Ectodermal cell (in vitro differentiated cells): ENCODE measurements around the gene ENPP3.

ENCODE experiments used
- H3K27ac ChIP-seq: 2 replicates; pipeline ENCODE4 v1.7.0; 2013; ENCODE audit warnings: mild to moderate bottlenecking, low read depth, low read length; ENCODE audit not compliant: insufficient read depth, poor library complexity, severe bottlenecking
- H3K27me3 ChIP-seq: 2 replicates; pipeline ENCODE4 v1.7.0; 2013; ENCODE audit warnings: mild to moderate bottlenecking, low read length; ENCODE audit not compliant: insufficient read depth, control insufficient read depth, poor library complexity, severe bottlenecking
- H3K36me3 ChIP-seq: one replicate; pipeline ENCODE4 v1.7.0; 2013; ENCODE audit warnings: low read length; ENCODE audit not compliant: control insufficient read depth, insufficient read depth
- H3K4me1 ChIP-seq: one replicate; pipeline ENCODE4 v1.7.0; 2013; ENCODE audit warnings: low read length; ENCODE audit not compliant: control insufficient read depth, insufficient read depth
- H3K4me3 ChIP-seq: 2 replicates; pipeline ENCODE4 v1.7.0; 2013; ENCODE audit warnings: low read depth, low read length, control low read depth; ENCODE audit not compliant: insufficient read depth
- H3K9me3 ChIP-seq: 2 replicates; pipeline ENCODE4 v1.7.0; 2013; ENCODE audit warnings: mild to moderate bottlenecking, low read length, moderate library complexity; ENCODE audit not compliant: control insufficient read depth
- WGBS, 2 experiments: methylation state at CpG; one replicate each; pipeline ENCODE4 v1.1.7; 2013; ENCODE audit warnings: missing lambda C conversion rate in 2 of 2; 5-methylcytosine and 5-hydroxymethylcytosine counted together

Gene ENPP3

GRCh38 chr6:131773284-131773950, 136.3 kb downstream of the ENPP3 start:
- H3K4me1 ChIP-seq: no peaks in the 10 kb centered on the region
- no peak overlapping the region for H3K27ac ChIP-seq
- no peaks in the 10 kb centered on the region for H3K9me3 ChIP-seq
- 85 to 90% methylated on average over 4 of the region's 4 CpGs for WGBS, 2 experiments
- no peak overlapping the region for H3K4me3 ChIP-seq
- H3K27me3 ChIP-seq: no peaks in the 10 kb centered on the region
- no peaks in the 10 kb centered on the region for H3K36me3 ChIP-seq

GRCh38 chr6:131775886-131776285, 138.8 kb downstream of the ENPP3 start:
- no peak overlapping the region for H3K4me3 ChIP-seq
- H3K27me3 ChIP-seq: no peaks in the 10 kb centered on the region
- no peaks in the 10 kb centered on the region for H3K9me3 ChIP-seq
- H3K36me3 ChIP-seq: no peaks in the 10 kb centered on the region
- no peak overlapping the region for H3K27ac ChIP-seq
- 90 to 95% methylated on average over 3 of the region's 3 CpGs for WGBS, 2 experiments
- no peaks in the 10 kb centered on the region for H3K4me1 ChIP-seq

GRCh38 chr6:131776985-131777384, 139.9 kb downstream of the ENPP3 start:
- H3K9me3 ChIP-seq: no peaks in the 10 kb centered on the region
- H3K36me3 ChIP-seq: no peaks in the 10 kb centered on the region
- 89 to 100% methylated on average over 2 of the region's 2 CpGs for WGBS, 2 experiments
- H3K27ac ChIP-seq: no peak overlapping the region
- H3K27me3 ChIP-seq: no peaks in the 10 kb centered on the region
- no peaks in the 10 kb centered on the region for H3K4me1 ChIP-seq
- H3K4me3 ChIP-seq: no peak overlapping the region

GRCh38 chr6:131778169-131778568, 141.1 kb downstream of the ENPP3 start:
- 80% methylated on average over 1 of the region's 1 CpG; no CpG with 5 or more reads in 1 of the 2 experiments for whole genome bisulfite sequencing, 2 experiments
- H3K36me3 ChIP-seq: no peaks in the 10 kb centered on the region
- H3K4me1 ChIP-seq: no peaks in the 10 kb centered on the region
- H3K27me3 ChIP-seq: no peaks in the 10 kb centered on the region
- no peaks in the 10 kb centered on the region for H3K9me3 ChIP-seq
- H3K27ac ChIP-seq: no peak overlapping the region
- no peak overlapping the region for H3K4me3 ChIP-seq

GRCh38 chr6:131779304-131779703, 142.2 kb downstream of the ENPP3 start:
- Histone ChIP-seq H3K27ac (no peak overlapping the region), H3K36me3 (no peaks in the 10 kb centered on the region), H3K9me3 (no peaks in the 10 kb centered on the region), H3K4me1 (no peaks in the 10 kb centered on the region), H3K27me3 (no peaks in the 10 kb centered on the region), H3K4me3 (no peak overlapping the region)
- WGBS, 2 experiments: 89 to 92% methylated on average over 1 of the region's 2 CpGs

GRCh38 chr6:131780600-131780999, 143.5 kb downstream of the ENPP3 start:
- H3K27me3 ChIP-seq: no peaks in the 10 kb centered on the region
- no peaks in the 10 kb centered on the region for H3K9me3 ChIP-seq
- WGBS, 2 experiments: 96% methylated on average over 11 of the region's 11 CpGs
- no peaks in the 10 kb centered on the region for H3K36me3 ChIP-seq
- H3K4me3 ChIP-seq: no peak overlapping the region
- no peak overlapping the region for H3K27ac ChIP-seq
- no peaks in the 10 kb centered on the region for H3K4me1 ChIP-seq

GRCh38 chr6:131781687-131782086, 144.6 kb downstream of the ENPP3 start:
- Histone ChIP-seq H3K36me3 (no peaks in the 10 kb centered on the region), H3K4me3 (no peak overlapping the region), H3K9me3 (no peaks in the 10 kb centered on the region), H3K27me3 (no peaks in the 10 kb centered on the region), H3K4me1 (no peaks in the 10 kb centered on the region), H3K27ac (no peak overlapping the region)
- 96 to 97% methylated on average over 3 of the region's 3 CpGs for WGBS, 2 experiments

- H3K4me1 ChIP-seq: no peaks in the 10 kb centered on the region
- H3K4me3 ChIP-seq: no peak overlapping the region
- H3K9me3 ChIP-seq: no peaks in the 10 kb centered on the region
- H3K36me3 ChIP-seq: no peaks in the 10 kb centered on the region
- no peaks in the 10 kb centered on the region for H3K27me3 ChIP-seq
- no peak overlapping the region for H3K27ac ChIP-seq
- 87 to 92% methylated on average over 1 of the region's 1 CpG for WGBS, 2 experiments
Observed at GRCh38 chr6:131782764-131783163, 145.7 kb downstream of the ENPP3 start.

- Histone ChIP-seq H3K27me3 (no peaks in the 10 kb centered on the region), H3K9me3 (no peaks in the 10 kb centered on the region), H3K27ac (no peak overlapping the region), H3K4me1 (no peaks in the 10 kb centered on the region), H3K4me3 (no peak overlapping the region), H3K36me3 (no peaks in the 10 kb centered on the region)
- WGBS, 2 experiments: 83 to 91% methylated on average over 1 of the region's 1 CpG
Observed at GRCh38 chr6:131784561-131784960, 147.5 kb downstream of the ENPP3 start.

- H3K27me3 ChIP-seq: no peaks in the 10 kb centered on the region
- H3K4me1 ChIP-seq: no peaks in the 10 kb centered on the region
- H3K9me3 ChIP-seq: no peaks in the 10 kb centered on the region
- no peak overlapping the region for H3K27ac ChIP-seq
- no peak overlapping the region for H3K4me3 ChIP-seq
- no peaks in the 10 kb centered on the region for H3K36me3 ChIP-seq
Observed at GRCh38 chr6:131787079-131787478, 150.0 kb downstream of the ENPP3 start.
